GM19324 (cell line): ENCODE measurements around the gene ELL.

ENCODE experiments used
- ATAC-seq: cut with Tn5 transposase; IDR thresholded peaks from one replicate; pipeline ENCODE4 v1.9.1; 2021; ENCODE audit warnings: mild to moderate bottlenecking, moderate library complexity; ENCODE audit not compliant: unreplicated experiment, low FRiP score

The ELL gene

GRCh38 chr19:18506101-18506930, 15.6 kb downstream of the ELL start:
- ATAC-seq = no peak

- no peak for ATAC-seq
These were observed 16.8 kb downstream of the ELL start for GRCh38 chr19:18504886-18505610.

- ATAC-seq = no peak
These were observed 17.6 kb downstream of the ELL start for GRCh38 chr19:18503971-18504885.

- ATAC-seq = no peak
These were observed 18.4 kb downstream of the ELL start for GRCh38 chr19:18503337-18503970.

- no peak for ATAC-seq
These were observed 19.1 kb downstream of the ELL start for GRCh38 chr19:18502638-18503294.

- ATAC-seq = no peak
These were observed 19.6 kb downstream of the ELL start for GRCh38 chr19:18502246-18502637.

GRCh38 chr19:18501832-18502231, 20.0 kb downstream of the ELL start:
- no peak for ATAC-seq

- no peak for ATAC-seq
These were observed 20.5 kb downstream of the ELL start for GRCh38 chr19:18501351-18501750.

GRCh38 chr19:18500799-18501198, 21.1 kb downstream of the ELL start:
- ATAC-seq = no peak

- no peak for ATAC-seq
These were observed 21.5 kb downstream of the ELL start for GRCh38 chr19:18500376-18500775.

GRCh38 chr19:18499055-18499775, 22.7 kb downstream of the ELL start:
- ATAC-seq = no peak

- ATAC-seq = no peak
These were observed 25.0 kb downstream of the ELL start for GRCh38 chr19:18496980-18497256.

GRCh38 chr19:18496167-18496979, 25.5 kb downstream of the ELL start:
- no peak for ATAC-seq

GRCh38 chr19:18495204-18495911, 26.5 kb downstream of the ELL start:
- no peak for ATAC-seq

- ATAC-seq = no peak
These were observed 27.6 kb downstream of the ELL start for GRCh38 chr19:18494267-18494607.

GRCh38 chr19:18493440-18494266, 28.2 kb downstream of the ELL start:
- ATAC-seq = no peak
